ENCODE results near the gene PATJ.

DNA sequence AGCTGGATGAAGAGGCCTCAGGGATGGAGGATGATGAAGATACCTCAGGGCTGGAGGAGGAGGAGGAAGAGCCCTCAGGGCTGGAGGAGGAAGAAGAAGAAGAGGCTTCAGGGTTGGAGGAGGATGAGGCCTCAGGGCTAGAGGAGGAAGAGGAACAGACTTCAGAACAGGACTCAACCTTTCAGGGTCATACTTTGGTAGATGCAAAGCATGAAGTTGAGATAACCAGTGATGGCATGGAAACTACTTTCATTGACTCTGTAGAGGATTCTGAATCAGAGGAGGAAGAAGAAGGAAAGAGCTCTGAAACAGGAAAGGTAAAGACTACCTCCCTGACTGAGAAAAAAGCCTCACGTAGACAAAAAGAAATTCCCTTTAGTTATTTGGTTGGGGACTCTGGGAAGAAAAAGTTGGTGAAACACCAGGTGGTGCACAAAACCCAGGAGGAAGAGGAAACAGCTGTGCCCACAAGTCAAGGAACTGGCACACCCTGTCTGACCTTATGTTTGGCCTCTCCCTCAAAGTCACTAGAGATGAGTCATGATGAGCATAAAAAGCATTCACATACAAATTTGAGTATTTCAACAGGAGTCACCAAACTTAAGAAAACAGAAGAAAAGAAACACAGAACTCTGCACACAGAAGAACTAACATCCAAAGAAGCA lies 467.8 kb downstream of the PATJ start:
- no peak for TF ChIP-seq ZNF565 (CRISPR knock-in tag; conservative IDR thresholded peaks at IDR 0.05; ENCODE audit: low read depth)
- TF ChIP-seq RARB (CRISPR knock-in tag; IDR thresholded peaks at IDR 0.05) = no peak
- no peak for TF ChIP-seq CSDC2 (CRISPR knock-in tag; IDR thresholded peaks at IDR 0.05)
- no peak for TF ChIP-seq TCF4 (CRISPR knock-in tag; IDR thresholded peaks at IDR 0.05; ENCODE audit: borderline replicate concordance)
- no peak for TF ChIP-seq ZC3H10 (CRISPR knock-in tag; IDR thresholded peaks at IDR 0.05)
- TF ChIP-seq, protein P1, sequence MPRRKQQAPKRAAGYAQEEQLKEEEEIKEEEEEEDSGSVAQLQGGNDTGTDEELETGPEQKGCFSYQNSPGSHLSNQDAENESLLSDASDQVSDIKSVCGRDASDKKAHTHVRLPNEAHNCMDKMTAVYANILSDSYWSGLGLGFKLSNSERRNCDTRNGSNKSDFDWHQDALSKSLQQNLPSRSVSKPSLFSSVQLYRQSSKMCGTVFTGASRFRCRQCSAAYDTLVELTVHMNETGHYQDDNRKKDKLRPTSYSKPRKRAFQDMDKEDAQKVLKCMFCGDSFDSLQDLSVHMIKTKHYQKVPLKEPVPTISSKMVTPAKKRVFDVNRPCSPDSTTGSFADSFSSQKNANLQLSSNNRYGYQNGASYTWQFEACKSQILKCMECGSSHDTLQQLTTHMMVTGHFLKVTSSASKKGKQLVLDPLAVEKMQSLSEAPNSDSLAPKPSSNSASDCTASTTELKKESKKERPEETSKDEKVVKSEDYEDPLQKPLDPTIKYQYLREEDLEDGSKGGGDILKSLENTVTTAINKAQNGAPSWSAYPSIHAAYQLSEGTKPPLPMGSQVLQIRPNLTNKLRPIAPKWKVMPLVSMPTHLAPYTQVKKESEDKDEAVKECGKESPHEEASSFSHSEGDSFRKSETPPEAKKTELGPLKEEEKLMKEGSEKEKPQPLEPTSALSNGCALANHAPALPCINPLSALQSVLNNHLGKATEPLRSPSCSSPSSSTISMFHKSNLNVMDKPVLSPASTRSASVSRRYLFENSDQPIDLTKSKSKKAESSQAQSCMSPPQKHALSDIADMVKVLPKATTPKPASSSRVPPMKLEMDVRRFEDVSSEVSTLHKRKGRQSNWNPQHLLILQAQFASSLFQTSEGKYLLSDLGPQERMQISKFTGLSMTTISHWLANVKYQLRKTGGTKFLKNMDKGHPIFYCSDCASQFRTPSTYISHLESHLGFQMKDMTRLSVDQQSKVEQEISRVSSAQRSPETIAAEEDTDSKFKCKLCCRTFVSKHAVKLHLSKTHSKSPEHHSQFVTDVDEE (CRISPR knock-in tag; IDR thresholded peaks at IDR 0.05) = no peak
- no peak for TF ChIP-seq ARNTL (CRISPR knock-in tag; IDR thresholded peaks at IDR 0.05; ENCODE audit: borderline replicate concordance, low read depth)
- TF ChIP-seq, protein P2, sequence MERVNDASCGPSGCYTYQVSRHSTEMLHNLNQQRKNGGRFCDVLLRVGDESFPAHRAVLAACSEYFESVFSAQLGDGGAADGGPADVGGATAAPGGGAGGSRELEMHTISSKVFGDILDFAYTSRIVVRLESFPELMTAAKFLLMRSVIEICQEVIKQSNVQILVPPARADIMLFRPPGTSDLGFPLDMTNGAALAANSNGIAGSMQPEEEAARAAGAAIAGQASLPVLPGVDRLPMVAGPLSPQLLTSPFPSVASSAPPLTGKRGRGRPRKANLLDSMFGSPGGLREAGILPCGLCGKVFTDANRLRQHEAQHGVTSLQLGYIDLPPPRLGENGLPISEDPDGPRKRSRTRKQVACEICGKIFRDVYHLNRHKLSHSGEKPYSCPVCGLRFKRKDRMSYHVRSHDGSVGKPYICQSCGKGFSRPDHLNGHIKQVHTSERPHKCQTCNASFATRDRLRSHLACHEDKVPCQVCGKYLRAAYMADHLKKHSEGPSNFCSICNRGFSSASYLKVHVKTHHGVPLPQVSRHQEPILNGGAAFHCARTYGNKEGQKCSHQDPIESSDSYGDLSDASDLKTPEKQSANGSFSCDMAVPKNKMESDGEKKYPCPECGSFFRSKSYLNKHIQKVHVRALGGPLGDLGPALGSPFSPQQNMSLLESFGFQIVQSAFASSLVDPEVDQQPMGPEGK (CRISPR knock-in tag; IDR thresholded peaks at IDR 0.05; ENCODE audit: borderline replicate concordance) = no peak
- TF ChIP-seq GLIS3 (CRISPR knock-in tag; IDR thresholded peaks at IDR 0.05) = no peak
- no peak for TF ChIP-seq PPARA (CRISPR knock-in tag; IDR thresholded peaks at IDR 0.05; ENCODE audit: borderline replicate concordance)
- no peak for TF ChIP-seq ZFP3 (CRISPR knock-in tag; IDR thresholded peaks at IDR 0.05)
- TF ChIP-seq ZNF70 (CRISPR knock-in tag; IDR thresholded peaks at IDR 0.05) = no peak
